Cardiac muscle cell (in vitro differentiated cells and primary cell): ENCODE measurements around the gene CACNA2D4. TPM values are rescaled to one million over a fixed set of nuclear protein-coding genes. Genes with fewer than 3 reads are reported as not detected.

Experiments used
- DNase-seq, 2 donors: peaks; one replicate each; pipeline versions ENCODE4 v3.0.0 to v3.0.0-alpha.2; 2010 to 2017; ENCODE audit warnings: low read depth in 1 of 2, low spot score in 1 of 2
- H3K27ac ChIP-seq: fragments of 200-600 bp; sonication (generic); 2 replicates; pipeline ENCODE4 v1.5.1; 2016
- H3K27me3 ChIP-seq: fragments of 200-600 bp; sonication (generic); 2 replicates; pipeline ENCODE4 v1.6.0; 2016; ENCODE audit warnings: control low read depth
- H3K36me3 ChIP-seq: fragments of 200-600 bp; sonication (generic); 2 replicates; pipeline ENCODE4 v1.5.1; 2016; ENCODE audit warnings: control low read depth
- H3K4me1 ChIP-seq: fragments of 200-600 bp; sonication (generic); 2 replicates; pipeline ENCODE4 v1.8.1; 2017; ENCODE audit warnings: low read depth, mild to moderate bottlenecking, mixed run types
- H3K4me3 ChIP-seq: fragments of 200-600 bp; sonication (generic); 2 replicates; pipeline ENCODE4 v1.5.1; 2016; ENCODE audit warnings: mild to moderate bottlenecking
- H3K9me3 ChIP-seq: fragments of 200-600 bp; sonication (generic); 2 replicates; pipeline ENCODE4 v1.5.1; 2017; ENCODE audit warnings: low read depth, mild to moderate bottlenecking, control low read depth
- CTCF ChIP-seq: IDR thresholded peaks from 2 replicates; pipeline ENCODE4 v1.5.1; 2012; ENCODE audit warnings: low read depth, mild to moderate bottlenecking, low read length
- polyA plus RNA-seq: library from polyadenylated mRNA; unstranded; fragments of >200 nt; fragmentation: Nextera tagmentation; extraction: Ambion mirVana; gene quantifications from 2 replicates; pipeline ENCODE4 v1.2.1, GENCODE V29; 2016
- total RNA-seq: library from RNA; depleted of rRNA; stranded (reverse); fragments of >200 nt; gene quantifications from 2 replicates; pipeline ENCODE4 v1.2.3, GENCODE V29; 2016

CACNA2D4 gene
- total and polyA plus RNA-seq, 2 experiments from 2014 or later, result 0.39 to 1.3 TPM

DNA sequence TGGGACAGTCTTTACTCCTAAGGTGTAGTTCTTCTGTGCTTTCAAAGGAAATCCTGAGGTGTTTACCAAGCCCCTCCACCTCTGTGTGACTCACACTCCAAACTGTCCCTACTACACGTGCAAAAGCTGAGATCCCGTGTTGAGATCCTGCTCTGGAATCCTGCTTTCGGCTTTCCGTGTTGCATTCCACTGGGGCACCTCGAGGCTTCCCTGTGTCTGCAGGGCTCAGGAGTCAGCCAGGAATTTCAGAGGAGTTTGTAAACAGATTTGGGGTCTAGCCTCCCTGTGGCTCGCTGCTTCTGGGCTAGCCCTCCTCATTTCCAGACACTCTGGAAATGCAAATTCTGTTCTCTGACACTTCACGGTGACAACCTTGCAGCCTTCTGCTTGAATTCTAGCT lies 48.4 kb downstream of the CACNA2D4 start:
- no peaks in the 10 kb centered on the region for H3K4me1 ChIP-seq
- no peaks in the 10 kb centered on the region for H3K9me3 ChIP-seq
- H3K27ac ChIP-seq, result no peak overlapping the region
- no peak overlapping the region for H3K4me3 ChIP-seq
- no peak for DNase-seq
- H3K27me3 ChIP-seq, result no peaks in the 10 kb centered on the region
- no peaks in the 10 kb centered on the region for H3K36me3 ChIP-seq
- no peak for TF ChIP-seq CTCF

- no peaks in the 10 kb centered on the region for H3K4me1 ChIP-seq
- no peak for DNase-seq
- H3K4me3 ChIP-seq, result no peak overlapping the region
Measured at GRCh38 chr12:1869145-1869544, 49.3 kb downstream of the CACNA2D4 start.

DNA sequence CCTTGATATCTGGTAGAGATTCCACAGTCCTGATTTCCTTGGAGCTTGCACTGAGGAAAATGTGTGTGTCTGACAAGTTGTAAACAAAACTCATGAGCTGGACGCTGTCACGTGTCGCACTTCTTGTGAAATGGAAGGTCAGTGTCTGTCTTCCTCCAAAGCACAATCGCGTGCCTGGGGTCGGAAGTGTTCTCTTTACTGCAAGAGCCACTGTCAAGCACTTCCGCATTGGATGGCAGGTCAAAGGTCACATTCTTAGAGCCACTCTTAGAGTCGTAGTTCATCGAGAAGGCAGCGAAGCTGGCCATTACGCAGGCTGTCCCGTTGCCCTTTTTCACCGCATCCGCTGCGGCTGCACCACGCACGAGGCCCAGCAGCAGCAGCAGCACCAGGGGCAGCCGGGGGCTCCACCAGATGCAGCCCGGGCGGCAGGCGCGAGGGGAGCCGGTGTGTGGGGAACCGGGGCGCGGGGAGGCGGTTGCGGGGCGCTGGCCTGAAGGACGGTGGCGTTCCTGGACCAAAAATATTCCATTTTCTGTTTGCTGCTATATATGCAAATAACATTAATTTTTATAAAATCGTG lies 53.1 kb downstream of the CACNA2D4 start:
- no peaks in the 10 kb centered on the region for H3K9me3 ChIP-seq
- DNase-seq, result no peak
- no peaks in the 10 kb centered on the region for H3K4me1 ChIP-seq
- H3K4me3 ChIP-seq, result no peak overlapping the region
- H3K27me3 ChIP-seq, result no peaks in the 10 kb centered on the region
- TF ChIP-seq CTCF, result no peak
- H3K27ac ChIP-seq, result no peak overlapping the region
- no peaks in the 10 kb centered on the region for H3K36me3 ChIP-seq

More at GRCh38 chr12:1869145-1869544, 49.3 kb downstream of the CACNA2D4 start:
- Histone ChIP-seq H3K36me3 (no peaks in the 10 kb centered on the region), H3K27me3 (no peaks in the 10 kb centered on the region), H3K27ac (no peak overlapping the region), H3K9me3 (no peaks in the 10 kb centered on the region)
- TF ChIP-seq CTCF, result no peak

GRCh38 chr12:1864867-1865266 lies 53.6 kb downstream of the CACNA2D4 start:
- no peak overlapping the region for H3K27ac ChIP-seq
- no peaks in the 10 kb centered on the region for H3K36me3 ChIP-seq
- H3K27me3 ChIP-seq, result no peaks in the 10 kb centered on the region
- DNase-seq, result no peak
- H3K4me3 ChIP-seq, result no peak overlapping the region
- TF ChIP-seq CTCF, result no peak
- H3K4me1 ChIP-seq, result no peaks in the 10 kb centered on the region
- no peaks in the 10 kb centered on the region for H3K9me3 ChIP-seq

- Histone ChIP-seq H3K4me3 (no peak overlapping the region), H3K27ac (no peak overlapping the region), H3K27me3 (no peaks in the 10 kb centered on the region), H3K36me3 (no peaks in the 10 kb centered on the region), H3K9me3 (no peaks in the 10 kb centered on the region), H3K4me1 (no peaks in the 10 kb centered on the region)
- no peak for DNase-seq
- TF ChIP-seq CTCF, result no peak
Measured at GRCh38 chr12:1864456-1864855, 54.0 kb downstream of the CACNA2D4 start.
